Measurements from ENCODE around the gene HES3.

HES3 gene

DNA sequence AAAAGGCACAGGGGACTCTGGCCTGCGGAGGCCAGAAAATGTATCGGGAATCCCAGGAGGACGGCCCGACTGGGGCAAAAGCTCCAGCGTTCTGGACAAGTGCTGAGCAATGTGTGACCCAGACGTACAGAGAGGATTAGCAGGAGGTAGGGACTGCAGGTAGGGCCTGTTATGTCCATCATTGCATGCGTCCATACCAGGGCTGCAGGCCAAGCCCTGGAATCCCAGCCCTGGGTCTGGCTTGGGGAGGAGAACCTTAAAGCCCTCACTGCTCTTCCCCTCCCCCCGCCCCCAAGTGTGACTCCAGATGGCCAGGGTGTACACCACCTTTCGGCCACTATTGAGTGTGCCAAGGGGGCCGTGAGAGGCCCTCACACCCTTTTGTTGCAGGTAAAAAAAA lies 36.1 kb upstream of the HES3 start:
- Histone ChIP-seq H3K9me2 (replicated peaks; ENCODE audit: insufficient read depth, low read length) (no peaks in the 10 kb centered on the region), H3K4me3 (ENCODE audit: low read length) (no peak overlapping the region), H3K4me2 (ENCODE audit: low read depth, low read length) (no peak overlapping the region), H3K27me3 (replicated peaks; ENCODE audit: insufficient read depth, low read length) (peaks cover 33% of the 10 kb centered on the region), H2AFZ (ENCODE audit: low read length) (no peak overlapping the region), H4K20me1 (ENCODE audit: insufficient read depth, low read length) (no peaks in the 10 kb centered on the region), H3K27ac (ENCODE audit: low read length) (no peak overlapping the region), H3K4me1 (ENCODE audit: low read length) (no peaks in the 10 kb centered on the region), H3F3A (ENCODE audit: insufficient read depth, low read length) (no peaks in the 10 kb centered on the region), H3K79me2 (ENCODE audit: low read length) (no peaks in the 10 kb centered on the region), H3K9me3 (replicated peaks; ENCODE audit: insufficient read depth, low read length) (no peaks in the 10 kb centered on the region), H3K9ac (ENCODE audit: low read length) (no peak overlapping the region), H3K36me3 (replicated peaks; ENCODE audit: insufficient read depth, low read length) (no peaks in the 10 kb centered on the region)
- TF ChIP-seq EZH2 (optimal IDR thresholded peaks at IDR 0.05; ENCODE audit: low read depth, low read length) (no peak), EZH2phosphoT487 (IDR thresholded peaks at IDR 0.05; ENCODE audit: low read length) (no peak)
- TF ChIP-seq, protein P1, sequence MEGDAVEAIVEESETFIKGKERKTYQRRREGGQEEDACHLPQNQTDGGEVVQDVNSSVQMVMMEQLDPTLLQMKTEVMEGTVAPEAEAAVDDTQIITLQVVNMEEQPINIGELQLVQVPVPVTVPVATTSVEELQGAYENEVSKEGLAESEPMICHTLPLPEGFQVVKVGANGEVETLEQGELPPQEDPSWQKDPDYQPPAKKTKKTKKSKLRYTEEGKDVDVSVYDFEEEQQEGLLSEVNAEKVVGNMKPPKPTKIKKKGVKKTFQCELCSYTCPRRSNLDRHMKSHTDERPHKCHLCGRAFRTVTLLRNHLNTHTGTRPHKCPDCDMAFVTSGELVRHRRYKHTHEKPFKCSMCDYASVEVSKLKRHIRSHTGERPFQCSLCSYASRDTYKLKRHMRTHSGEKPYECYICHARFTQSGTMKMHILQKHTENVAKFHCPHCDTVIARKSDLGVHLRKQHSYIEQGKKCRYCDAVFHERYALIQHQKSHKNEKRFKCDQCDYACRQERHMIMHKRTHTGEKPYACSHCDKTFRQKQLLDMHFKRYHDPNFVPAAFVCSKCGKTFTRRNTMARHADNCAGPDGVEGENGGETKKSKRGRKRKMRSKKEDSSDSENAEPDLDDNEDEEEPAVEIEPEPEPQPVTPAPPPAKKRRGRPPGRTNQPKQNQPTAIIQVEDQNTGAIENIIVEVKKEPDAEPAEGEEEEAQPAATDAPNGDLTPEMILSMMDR (IDR thresholded peaks at IDR 0.05; ENCODE audit: low read length) = no peak
- DNase-seq = no peak

DNA sequence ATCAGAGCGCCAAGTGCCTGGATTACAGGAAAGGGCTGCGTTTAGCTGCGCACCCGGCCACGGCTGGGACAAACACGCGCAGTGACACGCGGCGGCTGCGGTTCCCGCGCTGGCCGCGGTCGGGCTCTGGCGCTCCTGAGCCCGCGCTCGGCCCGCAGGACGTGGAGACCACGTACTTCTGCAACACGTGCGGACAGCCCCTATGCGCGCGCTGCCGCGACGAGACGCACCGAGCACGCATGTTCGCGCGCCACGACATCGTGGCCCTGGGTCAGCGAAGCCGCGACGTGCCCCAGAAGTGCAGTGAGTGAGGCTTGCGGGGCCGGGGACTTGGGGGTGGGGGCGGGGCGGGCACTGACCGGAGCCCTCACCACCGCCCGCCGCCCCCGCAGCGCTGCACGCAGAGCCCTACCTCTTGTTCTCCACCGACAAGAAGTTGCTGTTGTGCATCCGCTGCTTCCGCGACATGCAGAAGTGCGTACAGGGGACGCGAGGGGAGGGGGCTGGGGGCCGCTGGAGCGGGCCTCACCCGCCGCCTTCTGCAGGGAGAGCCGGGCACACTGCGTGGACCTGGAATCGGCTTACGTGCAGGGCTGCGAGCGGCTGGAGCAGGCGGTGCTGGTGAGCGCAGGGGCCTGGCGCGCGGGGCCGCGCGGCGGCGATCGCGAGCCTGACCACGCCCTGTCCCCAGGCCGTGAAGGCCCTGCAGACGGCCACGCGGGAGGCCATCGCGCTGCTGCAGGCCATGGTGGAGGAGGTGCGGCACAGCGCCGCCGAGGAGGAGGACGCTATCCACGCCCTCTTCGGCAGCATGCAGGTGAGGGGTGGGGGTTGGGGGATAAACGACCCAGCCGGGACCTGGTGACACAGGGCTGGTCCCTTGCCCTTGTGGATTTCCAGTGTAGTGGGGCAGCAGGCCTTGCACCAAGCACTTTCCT lies 35.0 kb upstream of the HES3 start:
- Histone ChIP-seq H3K9me3 (replicated peaks; ENCODE audit: insufficient read depth, low read length) (no peaks in the 10 kb centered on the region), H3K9me2 (replicated peaks; ENCODE audit: insufficient read depth, low read length) (no peaks in the 10 kb centered on the region), H3K4me2 (ENCODE audit: low read depth, low read length) (no peak overlapping the region), H3K27ac (ENCODE audit: low read length) (no peak overlapping the region), H3F3A (ENCODE audit: insufficient read depth, low read length) (no peaks in the 10 kb centered on the region), H2AFZ (ENCODE audit: low read length) (no peak overlapping the region), H4K20me1 (ENCODE audit: insufficient read depth, low read length) (no peaks in the 10 kb centered on the region), H3K36me3 (replicated peaks; ENCODE audit: insufficient read depth, low read length) (no peaks in the 10 kb centered on the region), H3K27me3 (replicated peaks; ENCODE audit: insufficient read depth, low read length) (peaks cover 37% of the 10 kb centered on the region), H3K4me1 (ENCODE audit: low read length) (no peaks in the 10 kb centered on the region), H3K79me2 (ENCODE audit: low read length) (no peaks in the 10 kb centered on the region), H3K4me3 (ENCODE audit: low read length) (no peak overlapping the region), H3K9ac (ENCODE audit: low read length) (no peak overlapping the region)
- TF ChIP-seq, protein P1 (IDR thresholded peaks at IDR 0.05; ENCODE audit: low read length) = no peak
- TF ChIP-seq EZH2phosphoT487 (IDR thresholded peaks at IDR 0.05; ENCODE audit: low read length) = no peak
- DNase-seq = no peak

DNA sequence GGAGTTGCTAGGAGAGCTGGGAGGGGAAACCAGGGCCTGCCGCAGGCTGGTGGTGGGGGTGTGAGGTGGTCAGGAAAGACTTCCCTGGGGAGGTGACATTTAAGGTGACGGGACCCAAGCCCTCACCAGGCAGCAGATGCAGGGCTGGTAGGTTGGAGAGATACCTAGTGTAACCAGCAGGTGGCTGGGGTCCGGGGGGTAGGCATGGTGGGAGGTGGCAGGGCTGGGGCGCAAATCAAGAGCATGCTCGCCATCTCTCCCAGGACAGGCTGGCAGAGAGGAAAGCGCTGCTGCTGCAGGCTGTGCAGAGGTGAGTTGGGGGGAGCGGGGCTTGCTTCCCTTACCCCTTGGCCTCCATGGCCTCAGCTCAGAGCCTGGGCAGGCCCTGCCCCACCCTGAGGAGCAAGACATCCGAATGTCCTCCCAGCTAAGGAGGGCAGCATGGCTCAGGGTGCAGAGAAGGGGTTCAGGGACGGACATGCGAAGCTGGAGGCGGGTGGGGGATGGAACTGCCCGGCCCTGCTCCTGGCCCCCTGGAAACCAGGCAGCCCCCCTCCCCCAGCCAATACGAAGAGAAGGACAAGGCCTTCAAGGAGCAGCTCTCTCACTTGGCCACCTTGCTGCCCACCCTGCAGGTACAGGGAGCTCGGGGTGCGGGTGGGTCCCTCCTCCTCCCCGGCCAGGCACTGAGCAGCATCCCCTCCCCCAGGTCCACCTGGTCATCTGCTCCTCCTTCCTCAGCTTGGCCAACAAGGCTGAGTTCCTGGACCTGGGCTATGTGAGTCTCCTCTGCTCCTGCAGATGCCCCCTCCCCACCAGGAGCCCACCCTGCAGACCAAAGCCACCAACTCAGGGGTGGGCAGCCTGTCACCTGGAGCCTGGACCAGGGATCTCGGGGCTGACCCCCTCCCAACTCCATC lies 34.1 kb upstream of the HES3 start:
- H3K27ac ChIP-seq (ENCODE audit: low read length) = no peak overlapping the region
- H3K4me2 ChIP-seq (ENCODE audit: low read depth, low read length) = no peak overlapping the region
- no peak overlapping the region for H3K9ac ChIP-seq (ENCODE audit: low read length)
- no peaks in the 10 kb centered on the region for H3K9me3 ChIP-seq (replicated peaks; ENCODE audit: insufficient read depth, low read length)
- no peak for DNase-seq
- peaks cover 40% of the 10 kb centered on the region for H3K27me3 ChIP-seq (replicated peaks; ENCODE audit: insufficient read depth, low read length)
- H3K4me3 ChIP-seq (ENCODE audit: low read length) = no peak overlapping the region
- H3K36me3 ChIP-seq (replicated peaks; ENCODE audit: insufficient read depth, low read length) = no peaks in the 10 kb centered on the region
- H3K79me2 ChIP-seq (ENCODE audit: low read length) = no peaks in the 10 kb centered on the region
- no peaks in the 10 kb centered on the region for H4K20me1 ChIP-seq (ENCODE audit: insufficient read depth, low read length)
- H3K4me1 ChIP-seq (ENCODE audit: low read length) = no peaks in the 10 kb centered on the region
- no peaks in the 10 kb centered on the region for H3F3A ChIP-seq (ENCODE audit: insufficient read depth, low read length)
- no peaks in the 10 kb centered on the region for H3K9me2 ChIP-seq (replicated peaks; ENCODE audit: insufficient read depth, low read length)
- H2AFZ ChIP-seq (ENCODE audit: low read length) = no peak overlapping the region
- TF ChIP-seq, protein P1 (IDR thresholded peaks at IDR 0.05; ENCODE audit: low read length) = peak; percentile 19
- TF ChIP-seq EZH2phosphoT487 (IDR thresholded peaks at IDR 0.05; ENCODE audit: low read length) = no peak
- no peak for TF ChIP-seq EZH2 (optimal IDR thresholded peaks at IDR 0.05; ENCODE audit: low read depth, low read length)
